Liver (tissue), 9 donors: ENCODE results near the gene FRAT1. TPM values are rescaled to one million over a fixed set of nuclear protein-coding genes. Genes with fewer than 3 reads are reported as not detected.

ENCODE experiments used
- DNase-seq: peaks from one replicate; pipeline ENCODE4 v3.0.0-alpha.2; 2017; ENCODE audit warnings: low spot score
- H3K27ac ChIP-seq, 2 donors: one replicate each; pipeline ENCODE4 v1.7.0; 2013; ENCODE audit warnings: inconsistent platforms in 2 of 2, low read length in 2 of 2, control low read depth in 1 of 2, low read depth in 1 of 2, mild to moderate bottlenecking in 1 of 2
- H3K27me3 ChIP-seq, 4 donors: one replicate each; pipeline versions ENCODE4 v1.6.1 to v1.7.0; 2013; ENCODE audit warnings: low read length in 3 of 4, inconsistent platforms in 1 of 4, mild to moderate bottlenecking in 1 of 4, moderate library complexity in 1 of 4; ENCODE audit not compliant: control insufficient read depth in 4 of 4, insufficient read depth in 4 of 4
- H3K36me3 ChIP-seq, 4 donors: one replicate each; pipeline versions ENCODE4 v1.6.1 to v1.7.0; 2013; ENCODE audit warnings: low read length in 3 of 4, mild to moderate bottlenecking in 3 of 4, low read depth in 1 of 4, moderate library complexity in 1 of 4; ENCODE audit not compliant: control insufficient read depth in 4 of 4, insufficient read depth in 3 of 4
- H3K4me1 ChIP-seq, 4 donors: one replicate each; pipeline versions ENCODE4 v1.6.1 to v1.7.0; 2013; ENCODE audit warnings: low read length in 3 of 4, mild to moderate bottlenecking in 3 of 4, moderate library complexity in 1 of 4; ENCODE audit not compliant: control insufficient read depth in 4 of 4, insufficient read depth in 4 of 4
- H3K4me3 ChIP-seq, 3 donors: one replicate each; pipeline versions ENCODE4 v1.6.1 to v1.7.0; 2013; ENCODE audit warnings: low read length in 3 of 3, control low read depth in 1 of 3, low read depth in 1 of 3, mild to moderate bottlenecking in 1 of 3
- H3K9ac ChIP-seq, 2 donors: one replicate each; pipeline ENCODE4 v1.7.0; 2013; ENCODE audit warnings: low read length in 2 of 2, mild to moderate bottlenecking in 2 of 2, moderate library complexity in 2 of 2, control low read depth in 1 of 2, low read depth in 1 of 2
- H3K9me3 ChIP-seq, 4 donors: one replicate each; pipeline versions ENCODE4 v1.6.1 to v1.7.0; 2013; ENCODE audit warnings: low read length in 3 of 4; ENCODE audit not compliant: control insufficient read depth in 4 of 4
- ATF3 ChIP-seq: IDR thresholded peaks from 2 replicates; pipeline ENCODE4 v1.6.1; 2016; ENCODE audit warnings: antibody characterized with exemption
- CTCF ChIP-seq: fragments of 150-350 bp; IDR thresholded peaks from 2 replicates; pipeline ENCODE4 v1.5.1; 2017; ENCODE audit warnings: improper control_type of control experiment, low read depth, low read length; ENCODE audit not compliant: missing input control
- EGR1 ChIP-seq, 2 donors: IDR thresholded peaks; 2 replicates each; pipeline ENCODE4 v1.6.1; 2016 to 2018; ENCODE audit warnings: antibody characterized with exemption in 2 of 2, low read depth in 2 of 2
- FOXA1 ChIP-seq: IDR thresholded peaks from 2 replicates; pipeline ENCODE4 v1.6.1; 2016; ENCODE audit warnings: antibody characterized with exemption
- FOXA2 ChIP-seq: IDR thresholded peaks from 2 replicates; pipeline ENCODE4 v1.6.1; 2016; ENCODE audit warnings: antibody characterized with exemption
- GABPA ChIP-seq, 2 donors: IDR thresholded peaks in 1 of 2; conservative IDR thresholded peaks in 1 of 2; 2 replicates each; pipeline ENCODE4 v1.6.1; 2016; ENCODE audit warnings: antibody characterized with exemption in 2 of 2, mild to moderate bottlenecking in 1 of 2, moderate library complexity in 1 of 2
- HNF4A ChIP-seq, 2 donors: conservative IDR thresholded peaks; 2 replicates each; pipeline ENCODE4 v1.6.1; 2016; ENCODE audit warnings: antibody characterized with exemption in 2 of 2, mild to moderate bottlenecking in 2 of 2
- HNF4G ChIP-seq: IDR thresholded peaks from 2 replicates; pipeline ENCODE4 v1.6.1; 2016; ENCODE audit warnings: antibody characterized with exemption
- JUND ChIP-seq, 2 donors: IDR thresholded peaks; 2 replicates each; pipeline ENCODE4 v1.6.1; 2016; ENCODE audit warnings: antibody characterized with exemption in 2 of 2
- MAX ChIP-seq: IDR thresholded peaks from 2 replicates; pipeline ENCODE4 v1.6.1; 2016; ENCODE audit warnings: antibody characterized with exemption
- NR2F2 ChIP-seq: IDR thresholded peaks from 2 replicates; pipeline ENCODE4 v1.6.1; 2016; ENCODE audit warnings: antibody characterized with exemption
- RAD21 ChIP-seq, 2 donors: IDR thresholded peaks; 2 replicates each; pipeline ENCODE4 v1.6.1; 2016; ENCODE audit warnings: antibody characterized with exemption in 2 of 2, mild to moderate bottlenecking in 2 of 2
- RXRA ChIP-seq, 2 donors: IDR thresholded peaks; 2 replicates each; pipeline ENCODE4 v1.6.1; 2017 to 2018; ENCODE audit warnings: antibody characterized with exemption in 2 of 2, mild to moderate bottlenecking in 1 of 2
- SP1 ChIP-seq: IDR thresholded peaks from 2 replicates; pipeline ENCODE4 v1.6.1; 2018; ENCODE audit warnings: antibody characterized with exemption, mild to moderate bottlenecking
- TAF1 ChIP-seq: conservative IDR thresholded peaks from 2 replicates; pipeline ENCODE4 v1.6.1; 2016; ENCODE audit warnings: antibody characterized with exemption, mild to moderate bottlenecking
- YY1 ChIP-seq: IDR thresholded peaks from 2 replicates; pipeline ENCODE4 v1.6.1; 2016; ENCODE audit warnings: antibody characterized with exemption, mild to moderate bottlenecking
- WGBS: extraction: QIAGEN DNeasy Blood & Tissue Kit; methylation state at CpG from one replicate; pipeline ENCODE4 v1.1.7; 2013; 5-methylcytosine and 5-hydroxymethylcytosine counted together
- polyA plus RNA-seq, 2 donors: library from polyadenylated mRNA; stranded (reverse) in 1 of 2; unstranded in 1 of 2; fragments of 200-250 nt in 1 of 2; fragments of >200 nt in 1 of 2; fragmentation: Nextera tagmentation in 1 of 2; extraction: Ambion mirVana in 1 of 2; gene quantifications; one replicate each; pipeline versions ENCODE4 v1.2.1 to v1.2.3, GENCODE V29; 2013 to 2015
- total RNA-seq, 2 donors: library from RNA; depleted of rRNA; stranded (reverse); fragments of >200 nt; gene quantifications; one replicate each; pipeline ENCODE4 v1.2.3, GENCODE V29; 2014
- TF ChIP-seq, protein P1 (sequence below): IDR thresholded peaks from 2 replicates; pipeline ENCODE4 v1.6.1; 2016; ENCODE audit warnings: antibody characterized with exemption
- TF ChIP-seq, protein P2 (sequence below): IDR thresholded peaks from 2 replicates; pipeline ENCODE4 v1.6.1; 2016; ENCODE audit warnings: antibody characterized with exemption, mild to moderate bottlenecking
- donor health status: healthy.
- donor health status: healthy.
- donor health status: healthy.
- donor health status: healthy.
- donor health status: healthy.

Gene FRAT1
- total and polyA plus RNA-seq, 4 donors: 4.3 to 7.4 (median 5.2) TPM

DNA sequence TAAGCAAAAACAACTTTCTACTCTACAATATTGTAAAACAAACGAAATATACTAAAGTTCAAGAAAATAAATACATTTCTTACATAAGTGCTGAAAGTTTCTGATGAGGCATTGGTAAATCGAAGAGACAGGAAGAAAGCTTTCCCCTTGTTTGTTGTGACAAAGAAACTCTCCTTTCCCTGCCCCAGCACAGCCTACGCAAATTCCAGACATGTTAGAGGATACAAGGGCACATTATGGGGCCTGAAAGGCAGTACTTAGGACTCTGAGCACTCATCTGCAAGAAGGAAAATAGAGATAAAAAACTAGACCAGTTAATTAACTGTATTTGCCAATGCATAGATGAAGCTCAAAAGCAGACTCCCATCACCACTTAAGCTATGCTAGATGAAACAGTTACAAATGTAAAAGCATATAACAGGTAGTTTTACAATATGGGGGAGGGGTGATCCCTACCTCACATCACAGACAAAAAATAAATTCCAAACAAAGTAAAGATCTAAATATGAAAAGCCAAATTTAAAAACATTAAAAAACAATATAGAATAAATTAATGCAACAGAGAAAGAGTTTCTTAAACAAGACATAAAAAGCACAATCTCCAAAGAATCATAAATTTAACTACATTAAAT, 48.4 kb upstream of the FRAT1 start:
- DNase-seq: no peak
- no peaks in the 10 kb centered on the region for H3K36me3 ChIP-seq
- peaks cover 0 to 2% (median 0%) of the 10 kb centered on the region in 4 donors for H3K4me1 ChIP-seq
- WGBS: 89% methylated on average over 3 of the region's 3 CpGs
- TF ChIP-seq HNF4A (conservative IDR thresholded peaks at IDR 0.05) (no peak), MAX (no peak), GABPA (IDR thresholded peaks at IDR 0.05 in 1 of 2, conservative IDR thresholded peaks at IDR 0.05 in 1 of 2) (no peak), YY1 (no peak), RXRA (IDR thresholded peaks at IDR 0.05) (no peak), ATF3 (no peak), FOXA1 (no peak), HNF4G (no peak), NR2F2 (no peak), SP1 (no peak), JUND (IDR thresholded peaks at IDR 0.05) (no peak), RAD21 (IDR thresholded peaks at IDR 0.05) (no peak), CTCF (no peak), EGR1 (IDR thresholded peaks at IDR 0.05; ENCODE audit: low read depth in 2 of 2) (no peak), TAF1 (no peak), FOXA2 (no peak)
- TF ChIP-seq, protein P1, sequence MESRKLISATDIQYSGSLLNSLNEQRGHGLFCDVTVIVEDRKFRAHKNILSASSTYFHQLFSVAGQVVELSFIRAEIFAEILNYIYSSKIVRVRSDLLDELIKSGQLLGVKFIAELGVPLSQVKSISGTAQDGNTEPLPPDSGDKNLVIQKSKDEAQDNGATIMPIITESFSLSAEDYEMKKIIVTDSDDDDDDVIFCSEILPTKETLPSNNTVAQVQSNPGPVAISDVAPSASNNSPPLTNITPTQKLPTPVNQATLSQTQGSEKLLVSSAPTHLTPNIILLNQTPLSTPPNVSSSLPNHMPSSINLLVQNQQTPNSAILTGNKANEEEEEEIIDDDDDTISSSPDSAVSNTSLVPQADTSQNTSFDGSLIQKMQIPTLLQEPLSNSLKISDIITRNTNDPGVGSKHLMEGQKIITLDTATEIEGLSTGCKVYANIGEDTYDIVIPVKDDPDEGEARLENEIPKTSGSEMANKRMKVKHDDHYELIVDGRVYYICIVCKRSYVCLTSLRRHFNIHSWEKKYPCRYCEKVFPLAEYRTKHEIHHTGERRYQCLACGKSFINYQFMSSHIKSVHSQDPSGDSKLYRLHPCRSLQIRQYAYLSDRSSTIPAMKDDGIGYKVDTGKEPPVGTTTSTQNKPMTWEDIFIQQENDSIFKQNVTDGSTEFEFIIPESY: no peak
- TF ChIP-seq, protein P2, sequence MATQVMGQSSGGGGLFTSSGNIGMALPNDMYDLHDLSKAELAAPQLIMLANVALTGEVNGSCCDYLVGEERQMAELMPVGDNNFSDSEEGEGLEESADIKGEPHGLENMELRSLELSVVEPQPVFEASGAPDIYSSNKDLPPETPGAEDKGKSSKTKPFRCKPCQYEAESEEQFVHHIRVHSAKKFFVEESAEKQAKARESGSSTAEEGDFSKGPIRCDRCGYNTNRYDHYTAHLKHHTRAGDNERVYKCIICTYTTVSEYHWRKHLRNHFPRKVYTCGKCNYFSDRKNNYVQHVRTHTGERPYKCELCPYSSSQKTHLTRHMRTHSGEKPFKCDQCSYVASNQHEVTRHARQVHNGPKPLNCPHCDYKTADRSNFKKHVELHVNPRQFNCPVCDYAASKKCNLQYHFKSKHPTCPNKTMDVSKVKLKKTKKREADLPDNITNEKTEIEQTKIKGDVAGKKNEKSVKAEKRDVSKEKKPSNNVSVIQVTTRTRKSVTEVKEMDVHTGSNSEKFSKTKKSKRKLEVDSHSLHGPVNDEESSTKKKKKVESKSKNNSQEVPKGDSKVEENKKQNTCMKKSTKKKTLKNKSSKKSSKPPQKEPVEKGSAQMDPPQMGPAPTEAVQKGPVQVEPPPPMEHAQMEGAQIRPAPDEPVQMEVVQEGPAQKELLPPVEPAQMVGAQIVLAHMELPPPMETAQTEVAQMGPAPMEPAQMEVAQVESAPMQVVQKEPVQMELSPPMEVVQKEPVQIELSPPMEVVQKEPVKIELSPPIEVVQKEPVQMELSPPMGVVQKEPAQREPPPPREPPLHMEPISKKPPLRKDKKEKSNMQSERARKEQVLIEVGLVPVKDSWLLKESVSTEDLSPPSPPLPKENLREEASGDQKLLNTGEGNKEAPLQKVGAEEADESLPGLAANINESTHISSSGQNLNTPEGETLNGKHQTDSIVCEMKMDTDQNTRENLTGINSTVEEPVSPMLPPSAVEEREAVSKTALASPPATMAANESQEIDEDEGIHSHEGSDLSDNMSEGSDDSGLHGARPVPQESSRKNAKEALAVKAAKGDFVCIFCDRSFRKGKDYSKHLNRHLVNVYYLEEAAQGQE: no peak
- no peak overlapping the region for H3K4me3 ChIP-seq
- no peaks in the 10 kb centered on the region for H3K27me3 ChIP-seq
- H3K27ac ChIP-seq: no peak overlapping the region
- H3K9me3 ChIP-seq: no peaks in the 10 kb centered on the region
- H3K9ac ChIP-seq: no peak overlapping the region
